HepG2 (cell line): ENCODE results near the gene MARK2. TPM values are rescaled to one million over a fixed set of nuclear protein-coding genes. Genes with fewer than 3 reads are reported as not detected.

Experiments
- CC2D1A ChIP-seq: sonication (generic); formaldehyde crosslinking; IDR thresholded peaks from 2 replicates; pipeline ENCODE4 v1.8.1; 2023; ENCODE audit warnings: mild to moderate bottlenecking, missing genetic modification reagents
- GLI4 ChIP-seq: sonication (generic); formaldehyde crosslinking; IDR thresholded peaks from 2 replicates; pipeline ENCODE4 v1.5.1; 2020; ENCODE audit warnings: missing genetic modification reagents, mild to moderate bottlenecking, moderate library complexity, borderline replicate concordance
- KDM5B ChIP-seq: sonication (generic); formaldehyde crosslinking; IDR thresholded peaks from 2 replicates; pipeline ENCODE4 v1.4.0; 2020; ENCODE audit warnings: missing genetic modification reagents, mild to moderate bottlenecking, borderline replicate concordance
- KLF11 ChIP-seq: IDR thresholded peaks from 2 replicates; pipeline ENCODE4 v1.6.1; 2016; ENCODE audit warnings: missing compliant biosample characterization
- MTA1 ChIP-seq: sonication (generic); formaldehyde crosslinking; IDR thresholded peaks from 2 replicates; pipeline ENCODE4 v1.4.0; 2020; ENCODE audit warnings: missing genetic modification reagents, mild to moderate bottlenecking, borderline replicate concordance
- RARG ChIP-seq: sonication (generic); formaldehyde crosslinking; IDR thresholded peaks from 2 replicates; pipeline ENCODE4 v1.4.0; 2020; ENCODE audit warnings: low read depth, mild to moderate bottlenecking, missing genetic modification reagents
- SALL2 ChIP-seq: sonication (generic); formaldehyde crosslinking; IDR thresholded peaks from 2 replicates; pipeline ENCODE4 v1.8.1; 2023; ENCODE audit warnings: mild to moderate bottlenecking, missing genetic modification reagents, inconsistent platforms
- THAP7 ChIP-seq: sonication (generic); formaldehyde crosslinking; IDR thresholded peaks from 2 replicates; pipeline ENCODE4 v1.8.1; 2023; ENCODE audit warnings: mild to moderate bottlenecking, missing genetic modification reagents
- WIZ ChIP-seq: sonication (generic); formaldehyde crosslinking; IDR thresholded peaks from 2 replicates; pipeline ENCODE4 v1.5.1; 2020; ENCODE audit warnings: mild to moderate bottlenecking, missing genetic modification reagents
- ZBTB34 ChIP-seq: sonication (generic); formaldehyde crosslinking; IDR thresholded peaks from 2 replicates; pipeline ENCODE4 v1.8.0; 2022; ENCODE audit warnings: mild to moderate bottlenecking, missing genetic modification reagents
- ZNF101 ChIP-seq: sonication (generic); formaldehyde crosslinking; IDR thresholded peaks from 2 replicates; pipeline ENCODE4 v1.4.0; 2020; ENCODE audit warnings: mild to moderate bottlenecking, low read depth, missing genetic modification reagents, borderline replicate concordance
- ZNF44 ChIP-seq: sonication (generic); formaldehyde crosslinking; IDR thresholded peaks from 2 replicates; pipeline ENCODE4 v1.5.1; 2020; ENCODE audit warnings: mild to moderate bottlenecking, missing genetic modification reagents
- ZNF597 ChIP-seq: sonication (generic); formaldehyde crosslinking; IDR thresholded peaks from 2 replicates; pipeline ENCODE4 v1.5.0; 2020; ENCODE audit warnings: missing genetic modification reagents
- ZNF615 ChIP-seq: sonication (generic); formaldehyde crosslinking; IDR thresholded peaks from 2 replicates; pipeline ENCODE4 v1.5.0; 2020; ENCODE audit warnings: mild to moderate bottlenecking, missing genetic modification reagents, borderline replicate concordance
- ZNF746 ChIP-seq: sonication (generic); formaldehyde crosslinking; IDR thresholded peaks from 2 replicates; pipeline ENCODE4 v1.8.0; 2022; ENCODE audit warnings: mild to moderate bottlenecking, missing genetic modification reagents
- ZNF788 ChIP-seq: sonication (generic); formaldehyde crosslinking; IDR thresholded peaks from 2 replicates; pipeline ENCODE4 v1.5.0; 2020; ENCODE audit warnings: mild to moderate bottlenecking, missing genetic modification reagents, borderline replicate concordance
- polyA plus RNA-seq, 8 experiments: library from polyadenylated mRNA; depleted of rRNA in 3 of 8; stranded (reverse) in 7 of 8; unstranded in 1 of 8; fragments of >200 nt; fragmentation: Illumina TruSeq in 4 of 8; extraction: Trizol in 4 of 8; gene quantifications; 2 replicates each; pipeline versions ENCODE4 v1.2.1 to v1.2.3, GENCODE V29; 2011 to 2016; ENCODE audit warnings: low read depth in 4 of 8, missing spikeins in 1 of 8, mixed read lengths in 1 of 8; ENCODE audit not compliant: insufficient read depth in 1 of 8
- total RNA-seq, 5 experiments: library from RNA; depleted of rRNA; stranded (reverse); fragments of >200 nt; fragmentation: Illumina TruSeq; extraction: Trizol; gene quantifications; 2 replicates each; pipeline ENCODE4 v1.2.3, GENCODE V29; 2016; ENCODE audit warnings: low read depth in 1 of 5
- TF ChIP-seq, protein P1 (sequence below): sonication (generic); formaldehyde crosslinking; IDR thresholded peaks from 2 replicates; pipeline ENCODE4 v1.5.1; 2020; ENCODE audit warnings: mild to moderate bottlenecking, missing genetic modification reagents, moderate library complexity
- TF ChIP-seq, protein P2 (sequence below): sonication (generic); formaldehyde crosslinking; IDR thresholded peaks from 2 replicates; pipeline ENCODE4 v1.5.1; 2020; ENCODE audit warnings: mild to moderate bottlenecking, missing genetic modification reagents, borderline replicate concordance

Gene MARK2
- total and polyA plus RNA-seq, 2 of the 13 experiments (the other 11 are each of a cell fraction or from before 2014, with no cell fraction given) = 13.5 to 13.9 TPM

GRCh38 chr11:63871962-63872799 lies 33.3 kb downstream of the MARK2 start (continued):
- peak; percentile 32; the same call in 1 of the 2 replicates for TF ChIP-seq KDM5B (CRISPR knock-in tag)
- TF ChIP-seq KLF11 (CRISPR knock-in tag) = no peak
- TF ChIP-seq, protein P1, sequence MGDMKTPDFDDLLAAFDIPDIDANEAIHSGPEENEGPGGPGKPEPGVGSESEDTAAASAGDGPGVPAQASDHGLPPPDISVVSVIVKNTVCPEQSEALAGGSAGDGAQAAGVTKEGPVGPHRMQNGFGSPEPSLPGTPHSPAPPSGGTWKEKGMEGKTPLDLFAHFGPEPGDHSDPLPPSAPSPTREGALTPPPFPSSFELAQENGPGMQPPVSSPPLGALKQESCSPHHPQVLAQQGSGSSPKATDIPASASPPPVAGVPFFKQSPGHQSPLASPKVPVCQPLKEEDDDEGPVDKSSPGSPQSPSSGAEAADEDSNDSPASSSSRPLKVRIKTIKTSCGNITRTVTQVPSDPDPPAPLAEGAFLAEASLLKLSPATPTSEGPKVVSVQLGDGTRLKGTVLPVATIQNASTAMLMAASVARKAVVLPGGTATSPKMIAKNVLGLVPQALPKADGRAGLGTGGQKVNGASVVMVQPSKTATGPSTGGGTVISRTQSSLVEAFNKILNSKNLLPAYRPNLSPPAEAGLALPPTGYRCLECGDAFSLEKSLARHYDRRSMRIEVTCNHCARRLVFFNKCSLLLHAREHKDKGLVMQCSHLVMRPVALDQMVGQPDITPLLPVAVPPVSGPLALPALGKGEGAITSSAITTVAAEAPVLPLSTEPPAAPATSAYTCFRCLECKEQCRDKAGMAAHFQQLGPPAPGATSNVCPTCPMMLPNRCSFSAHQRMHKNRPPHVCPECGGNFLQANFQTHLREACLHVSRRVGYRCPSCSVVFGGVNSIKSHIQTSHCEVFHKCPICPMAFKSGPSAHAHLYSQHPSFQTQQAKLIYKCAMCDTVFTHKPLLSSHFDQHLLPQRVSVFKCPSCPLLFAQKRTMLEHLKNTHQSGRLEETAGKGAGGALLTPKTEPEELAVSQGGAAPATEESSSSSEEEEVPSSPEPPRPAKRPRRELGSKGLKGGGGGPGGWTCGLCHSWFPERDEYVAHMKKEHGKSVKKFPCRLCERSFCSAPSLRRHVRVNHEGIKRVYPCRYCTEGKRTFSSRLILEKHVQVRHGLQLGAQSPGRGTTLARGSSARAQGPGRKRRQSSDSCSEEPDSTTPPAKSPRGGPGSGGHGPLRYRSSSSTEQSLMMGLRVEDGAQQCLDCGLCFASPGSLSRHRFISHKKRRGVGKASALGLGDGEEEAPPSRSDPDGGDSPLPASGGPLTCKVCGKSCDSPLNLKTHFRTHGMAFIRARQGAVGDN (CRISPR knock-in tag) = peak; percentile 36; the same call in 1 of the 2 replicates
- TF ChIP-seq ZBTB34 (CRISPR knock-in tag) = peak; percentile 53; the same call in 1 of the 2 replicates
- TF ChIP-seq ZNF101 (CRISPR knock-in tag) = no peak
- TF ChIP-seq ZNF597 (CRISPR knock-in tag) = no peak
- 0 out of 2 replicates have a peak, but pooled peaks have one; percentile 33 for TF ChIP-seq WIZ (CRISPR knock-in tag)
- TF ChIP-seq RARG (CRISPR knock-in tag) = no peak
- TF ChIP-seq GLI4 (CRISPR knock-in tag) = no peak; the same call in 1 of the 2 replicates
- no peak for TF ChIP-seq MTA1 (CRISPR knock-in tag)
- TF ChIP-seq ZNF788 (CRISPR knock-in tag) = peak; percentile 92; the same call in 1 of the 2 replicates
- TF ChIP-seq ZNF746 (CRISPR knock-in tag) = no peak
- TF ChIP-seq, protein P2, sequence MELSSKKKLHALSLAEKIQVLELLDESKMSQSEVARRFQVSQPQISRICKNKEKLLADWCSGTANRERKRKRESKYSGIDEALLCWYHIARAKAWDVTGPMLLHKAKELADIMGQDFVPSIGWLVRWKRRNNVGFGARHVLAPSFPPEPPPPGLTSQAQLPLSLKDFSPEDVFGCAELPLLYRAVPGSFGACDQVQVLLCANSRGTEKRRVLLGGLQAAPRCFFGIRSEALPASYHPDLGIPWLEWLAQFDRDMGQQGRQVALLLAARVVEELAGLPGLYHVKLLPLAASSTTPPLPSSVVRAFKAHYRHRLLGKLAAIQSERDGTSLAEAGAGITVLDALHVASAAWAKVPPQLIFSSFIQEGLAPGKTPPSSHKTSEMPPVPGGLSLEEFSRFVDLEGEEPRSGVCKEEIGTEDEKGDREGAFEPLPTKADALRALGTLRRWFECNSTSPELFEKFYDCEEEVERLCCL (CRISPR knock-in tag) = no peak
- TF ChIP-seq THAP7 (CRISPR knock-in tag) = no peak
- TF ChIP-seq CC2D1A (CRISPR knock-in tag) = no peak
- TF ChIP-seq SALL2 (CRISPR knock-in tag) = no peak; the same call in 1 of the 2 replicates
- TF ChIP-seq ZNF615 (CRISPR knock-in tag) = no peak
- TF ChIP-seq ZNF44 (CRISPR knock-in tag) = no peak
